ENCODE measurements around the gene CTXN1.

DNA sequence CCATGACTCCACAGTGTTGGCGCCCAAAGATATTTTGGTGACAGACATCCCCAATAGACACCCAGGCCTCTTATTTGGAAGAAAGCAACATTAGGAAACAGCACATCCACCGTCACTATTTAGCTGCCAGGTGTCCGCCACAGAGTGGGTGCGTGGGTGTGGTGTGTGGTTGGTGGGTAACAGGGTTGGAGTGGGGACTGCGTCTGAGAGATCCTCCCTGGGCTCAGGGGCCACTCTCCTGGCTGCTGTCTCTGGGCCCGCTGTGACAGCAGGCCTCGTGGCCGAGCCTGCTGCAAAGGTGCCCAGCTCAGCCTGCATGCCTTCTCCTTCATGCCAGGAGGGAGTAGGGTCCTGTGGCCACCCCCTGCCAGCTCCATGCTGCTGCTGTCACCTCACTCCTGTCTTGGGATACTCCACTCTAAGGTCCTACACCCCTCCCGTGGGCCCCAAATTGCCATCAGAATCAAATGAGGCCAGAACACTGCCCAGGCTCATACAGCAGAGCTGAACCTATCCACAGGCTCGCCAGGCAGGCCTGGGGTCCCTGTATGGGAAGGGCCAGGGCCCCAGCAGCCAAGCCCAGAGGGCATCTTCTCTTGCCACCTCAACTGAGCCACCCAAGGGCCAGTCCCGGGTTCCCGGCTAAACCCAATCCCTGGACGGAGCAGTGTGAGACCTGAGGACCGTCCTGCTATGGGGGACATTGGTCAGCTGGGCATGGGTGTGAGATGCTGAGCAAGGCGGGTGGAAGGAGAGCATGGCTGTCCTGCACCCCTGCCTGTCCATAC is 42.3 kb upstream of the CTXN1 start:
- TF ChIP-seq, protein P1, sequence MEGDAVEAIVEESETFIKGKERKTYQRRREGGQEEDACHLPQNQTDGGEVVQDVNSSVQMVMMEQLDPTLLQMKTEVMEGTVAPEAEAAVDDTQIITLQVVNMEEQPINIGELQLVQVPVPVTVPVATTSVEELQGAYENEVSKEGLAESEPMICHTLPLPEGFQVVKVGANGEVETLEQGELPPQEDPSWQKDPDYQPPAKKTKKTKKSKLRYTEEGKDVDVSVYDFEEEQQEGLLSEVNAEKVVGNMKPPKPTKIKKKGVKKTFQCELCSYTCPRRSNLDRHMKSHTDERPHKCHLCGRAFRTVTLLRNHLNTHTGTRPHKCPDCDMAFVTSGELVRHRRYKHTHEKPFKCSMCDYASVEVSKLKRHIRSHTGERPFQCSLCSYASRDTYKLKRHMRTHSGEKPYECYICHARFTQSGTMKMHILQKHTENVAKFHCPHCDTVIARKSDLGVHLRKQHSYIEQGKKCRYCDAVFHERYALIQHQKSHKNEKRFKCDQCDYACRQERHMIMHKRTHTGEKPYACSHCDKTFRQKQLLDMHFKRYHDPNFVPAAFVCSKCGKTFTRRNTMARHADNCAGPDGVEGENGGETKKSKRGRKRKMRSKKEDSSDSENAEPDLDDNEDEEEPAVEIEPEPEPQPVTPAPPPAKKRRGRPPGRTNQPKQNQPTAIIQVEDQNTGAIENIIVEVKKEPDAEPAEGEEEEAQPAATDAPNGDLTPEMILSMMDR (IDR thresholded peaks at IDR 0.05): no peak
- TF ChIP-seq POLR2AphosphoS5 (IDR thresholded peaks at IDR 0.05) (no peak), POLR2A (IDR thresholded peaks at IDR 0.05) (no peak)

Data from prostate gland (tissue), 2 donors.